KOPT-K1 (cell line): Measurements from ENCODE around the gene NSUN2.
"Not testable (repeated sequence)": the region's sequence is repeated elsewhere in the genome, so short reads cannot be mapped to it uniquely, and the experiment has no call there.

Source experiments
- H3K27ac ChIP-seq: fragments of 200-600 bp; sonication (generic); 2 replicates; pipeline ENCODE4 v1.5.1; 2016; ENCODE audit warnings: antibody characterized with exemption, mild to moderate bottlenecking, low read depth, low read length; ENCODE audit not compliant: poor library complexity, severe bottlenecking
- H3K36me3 ChIP-seq: fragments of 200-600 bp; sonication (generic); 2 replicates; pipeline ENCODE4 v1.5.1; 2017; ENCODE audit warnings: antibody characterized with exemption, mild to moderate bottlenecking, low read length, moderate library complexity; ENCODE audit not compliant: insufficient read depth
- H3K9me3 ChIP-seq: fragments of 200-600 bp; sonication (generic); 2 replicates; pipeline ENCODE4 v1.5.1; 2017; ENCODE audit warnings: antibody characterized with exemption, low read length, mild to moderate bottlenecking; ENCODE audit not compliant: insufficient read depth, poor library complexity, severe bottlenecking

NSUN2 gene

GRCh38 chr5:6632888-6633468 lies at the start of gene NSUN2, which contains the start of gene SRD5A1:
NSUN2 (minus strand) TSS chr5:6633044; CDS start chr5:6632979, 65 bp downstream.
SRD5A1 (plus strand) TSS chr5:6633440; CDS start chr5:6633577, 137 bp downstream.
- Histone ChIP-seq H3K27ac (peak within 1 kb of the TSS; percentile 97), H3K36me3 (peaks cover 38% of the 10 kb centered on the region), H3K9me3 (no peaks in the 10 kb centered on the region)

DNA sequence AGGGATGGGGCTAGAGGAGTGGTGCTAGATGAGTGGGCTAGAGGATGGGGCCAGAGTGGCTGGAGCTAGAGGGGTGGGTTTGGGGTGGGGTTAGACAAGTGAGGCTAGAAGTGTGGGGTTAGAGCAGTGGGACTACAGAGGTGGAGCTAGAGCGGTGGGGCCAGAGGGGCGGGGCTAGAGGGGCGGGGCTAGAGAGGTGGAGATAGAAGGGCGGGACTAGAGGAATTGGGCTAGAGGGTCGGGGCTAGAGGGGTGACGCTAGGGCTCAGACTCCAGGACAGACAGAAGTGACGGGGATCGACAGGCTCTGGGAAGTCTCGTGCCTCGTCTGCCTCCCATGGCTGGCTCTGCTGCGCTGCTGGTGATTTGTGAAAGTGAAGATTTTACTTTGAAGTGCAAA lies 49.4 kb upstream of the NSUN2 start:
- H3K27ac ChIP-seq, result no peak overlapping the region
- no peaks in the 10 kb centered on the region for H3K9me3 ChIP-seq

DNA sequence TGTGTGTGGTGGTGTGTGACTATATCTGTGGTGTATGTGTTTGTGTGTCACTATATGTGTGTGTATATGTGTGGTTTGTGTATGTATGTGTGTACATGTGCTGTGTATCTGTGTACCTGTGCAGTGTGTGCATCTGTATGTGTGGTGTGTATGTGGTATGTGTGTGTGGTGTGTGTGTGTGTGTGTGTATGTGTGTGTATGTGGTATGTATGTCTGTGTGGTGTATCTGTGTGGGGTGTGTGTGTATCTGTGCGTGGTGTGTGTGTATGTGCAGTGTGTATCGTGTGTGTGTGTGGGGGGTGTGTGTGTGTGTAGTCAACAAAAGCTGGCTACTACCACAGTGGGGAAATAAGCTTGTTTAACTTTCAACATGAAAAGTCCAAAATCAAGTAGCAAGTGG lies 48.8 kb upstream of the NSUN2 start:
- H3K27ac ChIP-seq, result no peak overlapping the region
- no peaks in the 10 kb centered on the region for H3K36me3 ChIP-seq
- H3K9me3 ChIP-seq, result no peaks in the 10 kb centered on the region

More for the DNA sequence above, 49.4 kb upstream of the NSUN2 start:
- no peaks in the 10 kb centered on the region for H3K36me3 ChIP-seq

DNA sequence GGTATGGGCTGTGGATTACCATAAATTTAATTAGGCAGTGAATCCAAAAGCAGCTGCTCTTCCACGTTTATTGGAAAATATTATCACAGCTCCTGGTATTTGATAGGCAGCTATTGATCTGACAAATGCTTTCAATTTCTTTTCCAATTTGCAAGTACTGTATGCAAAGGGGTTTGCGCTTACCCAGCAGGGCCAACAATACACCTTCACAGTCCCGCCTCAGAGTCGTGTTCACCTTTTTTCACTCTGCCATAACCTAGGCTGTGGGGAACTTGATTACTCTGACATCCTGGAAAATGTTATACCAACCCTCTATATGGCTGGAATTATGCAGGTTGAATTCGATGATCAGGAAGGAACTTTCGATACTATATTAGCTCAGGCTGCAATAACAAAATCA lies 48.1 kb upstream of the NSUN2 start:
- Histone ChIP-seq H3K9me3 (no peaks in the 10 kb centered on the region), H3K27ac (no peak overlapping the region), H3K36me3 (no peaks in the 10 kb centered on the region)

GRCh38 chr5:6678385-6678784 lies 45.5 kb upstream of the NSUN2 start:
- H3K9me3 ChIP-seq, result no peaks in the 10 kb centered on the region
- no peak overlapping the region for H3K27ac ChIP-seq
- no peaks in the 10 kb centered on the region for H3K36me3 ChIP-seq

GRCh38 chr5:6676702-6677101 lies 43.9 kb upstream of the NSUN2 start:
- no peak overlapping the region for H3K27ac ChIP-seq
- no peaks in the 10 kb centered on the region for H3K9me3 ChIP-seq
- H3K36me3 ChIP-seq, result no peaks in the 10 kb centered on the region

GRCh38 chr5:6675784-6676491 lies 43.1 kb upstream of the NSUN2 start:
- no peaks in the 10 kb centered on the region for H3K9me3 ChIP-seq
- H3K36me3 ChIP-seq, result no peaks in the 10 kb centered on the region
- H3K27ac ChIP-seq, result no peak overlapping the region

DNA sequence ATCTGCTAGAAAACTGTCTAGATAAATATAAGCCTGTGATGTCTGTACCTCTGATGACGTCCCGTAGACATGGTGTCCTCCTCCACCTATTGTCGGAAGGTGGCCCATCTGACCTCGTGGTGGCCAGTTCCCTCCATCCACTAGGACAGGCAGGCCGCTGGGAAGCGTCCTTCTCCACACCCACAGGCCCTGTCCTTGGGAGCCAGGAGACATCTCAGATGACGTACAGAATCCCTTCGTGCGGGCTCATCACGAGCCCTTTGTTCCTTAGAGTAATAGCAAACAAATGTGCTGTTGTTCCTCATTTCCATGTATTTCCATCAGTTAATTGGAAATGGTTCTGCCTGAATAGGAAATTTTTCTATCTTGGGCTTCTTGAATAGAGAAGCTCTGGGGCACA lies 42.0 kb upstream of the NSUN2 start:
- no peaks in the 10 kb centered on the region for H3K9me3 ChIP-seq
- H3K27ac ChIP-seq, result no peak overlapping the region
- H3K36me3 ChIP-seq, result peaks cover 7% of the 10 kb centered on the region

- H3K27ac ChIP-seq, result no peak overlapping the region
- H3K36me3 ChIP-seq, result peaks cover 9% of the 10 kb centered on the region
- H3K9me3 ChIP-seq, result no peaks in the 10 kb centered on the region
These were observed 41.6 kb upstream of the NSUN2 start for GRCh38 chr5:6674421-6674820.

GRCh38 chr5:6673963-6674362 lies 41.1 kb upstream of the NSUN2 start:
- H3K36me3 ChIP-seq, result peaks cover 9% of the 10 kb centered on the region
- H3K9me3 ChIP-seq, result no peaks in the 10 kb centered on the region
- no peak overlapping the region for H3K27ac ChIP-seq

- peaks cover 9% of the 10 kb centered on the region for H3K36me3 ChIP-seq
- no peak overlapping the region for H3K27ac ChIP-seq
- H3K9me3 ChIP-seq, result no peaks in the 10 kb centered on the region
These were observed 40.2 kb upstream of the NSUN2 start for GRCh38 chr5:6673031-6673430.

DNA sequence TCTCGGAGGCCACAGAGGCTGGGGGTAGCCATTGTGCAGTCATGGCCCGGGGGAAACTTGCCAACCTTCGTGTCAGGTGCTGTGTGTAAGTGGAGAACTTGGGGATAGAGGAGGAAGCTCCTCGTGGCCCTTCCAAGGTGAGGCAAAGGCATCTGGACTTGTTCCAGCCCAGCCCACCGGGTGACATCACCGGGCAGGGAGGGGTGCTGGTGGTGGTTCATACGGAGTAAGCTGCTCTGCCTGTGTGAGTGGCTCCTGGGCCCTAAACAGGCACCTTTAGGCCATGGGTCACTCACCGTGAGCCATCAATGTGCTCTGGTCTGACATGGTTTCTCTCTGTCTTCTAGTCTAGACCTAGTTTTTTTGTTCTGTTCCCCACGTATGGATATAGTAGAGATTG lies 35.9 kb upstream of the NSUN2 start:
- H3K27ac ChIP-seq, H3K9me3 ChIP-seq, H3K36me3 ChIP-seq: not testable (repeated sequence)

- Histone ChIP-seq H3K36me3 (peaks cover 9% of the 10 kb centered on the region), H3K9me3 (no peaks in the 10 kb centered on the region), H3K27ac (no peak overlapping the region)
These were observed 34.8 kb upstream of the NSUN2 start for GRCh38 chr5:6667648-6668047.

DNA sequence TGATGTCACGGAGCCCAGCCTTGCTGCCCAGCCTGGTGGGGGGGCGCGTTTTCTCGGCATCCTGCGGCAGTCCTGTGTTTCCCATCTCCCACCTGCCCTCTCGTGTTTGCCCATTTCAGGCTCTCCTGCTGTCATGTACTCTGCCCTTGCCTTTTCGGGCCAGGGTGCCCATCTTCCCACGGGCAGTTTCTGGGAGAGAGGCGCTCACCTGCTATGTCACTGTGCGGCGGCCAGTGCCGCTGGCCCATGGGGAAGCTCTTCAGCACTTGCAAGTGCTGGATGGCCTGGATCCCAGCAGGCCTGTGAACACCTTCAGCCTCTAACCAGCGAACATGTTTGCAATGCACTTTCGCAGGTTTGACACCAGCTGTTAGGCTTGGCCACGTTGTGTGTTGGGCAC lies 33.9 kb upstream of the NSUN2 start:
- Histone ChIP-seq H3K27ac (no peak overlapping the region), H3K36me3 (peaks cover 9% of the 10 kb centered on the region), H3K9me3 (no peaks in the 10 kb centered on the region)

GRCh38 chr5:6660688-6661087 lies 27.8 kb upstream of the NSUN2 start:
- Histone ChIP-seq H3K9me3 (peaks cover 13% of the 10 kb centered on the region), H3K27ac (no peak overlapping the region), H3K36me3 (peaks cover 17% of the 10 kb centered on the region)
